Liver (tissue), 3 donors: Measurements from ENCODE around the gene SNX9.

Source experiments
- FOXA1 ChIP-seq: IDR thresholded peaks from 2 replicates; pipeline ENCODE4 v1.6.1; 2016; ENCODE audit warnings: antibody characterized with exemption
- NR2F2 ChIP-seq: IDR thresholded peaks from 2 replicates; pipeline ENCODE4 v1.6.1; 2016; ENCODE audit warnings: antibody characterized with exemption
- RAD21 ChIP-seq, 2 donors: IDR thresholded peaks; 2 replicates each; pipeline ENCODE4 v1.6.1; 2016; ENCODE audit warnings: antibody characterized with exemption in 2 of 2, mild to moderate bottlenecking in 2 of 2
- RXRA ChIP-seq, 2 donors: IDR thresholded peaks; 2 replicates each; pipeline ENCODE4 v1.6.1; 2017 to 2018; ENCODE audit warnings: antibody characterized with exemption in 2 of 2, mild to moderate bottlenecking in 1 of 2
- TAF1 ChIP-seq: conservative IDR thresholded peaks from 2 replicates; pipeline ENCODE4 v1.6.1; 2016; ENCODE audit warnings: antibody characterized with exemption, mild to moderate bottlenecking
- TF ChIP-seq, protein P1 (sequence below): fragments of 150-350 bp; IDR thresholded peaks from 2 replicates; pipeline ENCODE4 v1.5.1; 2017; ENCODE audit warnings: improper control_type of control experiment, low read depth, low read length; ENCODE audit not compliant: missing input control
- TF ChIP-seq, protein P2 (sequence below): IDR thresholded peaks from 2 replicates; pipeline ENCODE4 v1.6.1; 2016; ENCODE audit warnings: antibody characterized with exemption, mild to moderate bottlenecking
- TF ChIP-seq, protein P3 (sequence below): IDR thresholded peaks from 2 replicates; pipeline ENCODE4 v1.6.1; 2016; ENCODE audit warnings: antibody characterized with exemption
- donor health status: healthy.
- donor health status: healthy.

DNA sequence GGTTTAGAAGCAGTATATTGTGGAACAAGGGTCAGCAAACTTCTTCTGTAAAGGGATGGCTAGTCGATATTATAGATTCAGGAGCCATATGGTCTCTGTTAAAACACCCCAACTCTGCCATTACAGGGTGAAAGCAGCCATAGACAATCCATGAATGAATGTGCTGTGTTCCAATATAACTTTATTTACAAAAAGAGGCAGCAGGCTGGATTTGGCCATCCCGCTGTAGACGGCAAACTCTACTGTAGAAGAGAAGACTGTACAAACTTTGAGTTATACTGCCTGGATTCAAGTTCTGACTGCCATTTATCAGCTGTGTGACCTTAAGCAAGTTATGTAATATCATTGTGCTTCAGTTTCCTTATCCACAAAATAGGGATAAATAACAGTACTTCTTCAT lies 33.7 kb upstream of the SNX9 start:
- TF ChIP-seq NR2F2 (no peak), FOXA1 (no peak), RAD21 (IDR thresholded peaks at IDR 0.05) (no peak), RXRA (IDR thresholded peaks at IDR 0.05) (no peak), TAF1 (no peak)
- TF ChIP-seq, protein P1, sequence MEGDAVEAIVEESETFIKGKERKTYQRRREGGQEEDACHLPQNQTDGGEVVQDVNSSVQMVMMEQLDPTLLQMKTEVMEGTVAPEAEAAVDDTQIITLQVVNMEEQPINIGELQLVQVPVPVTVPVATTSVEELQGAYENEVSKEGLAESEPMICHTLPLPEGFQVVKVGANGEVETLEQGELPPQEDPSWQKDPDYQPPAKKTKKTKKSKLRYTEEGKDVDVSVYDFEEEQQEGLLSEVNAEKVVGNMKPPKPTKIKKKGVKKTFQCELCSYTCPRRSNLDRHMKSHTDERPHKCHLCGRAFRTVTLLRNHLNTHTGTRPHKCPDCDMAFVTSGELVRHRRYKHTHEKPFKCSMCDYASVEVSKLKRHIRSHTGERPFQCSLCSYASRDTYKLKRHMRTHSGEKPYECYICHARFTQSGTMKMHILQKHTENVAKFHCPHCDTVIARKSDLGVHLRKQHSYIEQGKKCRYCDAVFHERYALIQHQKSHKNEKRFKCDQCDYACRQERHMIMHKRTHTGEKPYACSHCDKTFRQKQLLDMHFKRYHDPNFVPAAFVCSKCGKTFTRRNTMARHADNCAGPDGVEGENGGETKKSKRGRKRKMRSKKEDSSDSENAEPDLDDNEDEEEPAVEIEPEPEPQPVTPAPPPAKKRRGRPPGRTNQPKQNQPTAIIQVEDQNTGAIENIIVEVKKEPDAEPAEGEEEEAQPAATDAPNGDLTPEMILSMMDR: no peak
- TF ChIP-seq, protein P2, sequence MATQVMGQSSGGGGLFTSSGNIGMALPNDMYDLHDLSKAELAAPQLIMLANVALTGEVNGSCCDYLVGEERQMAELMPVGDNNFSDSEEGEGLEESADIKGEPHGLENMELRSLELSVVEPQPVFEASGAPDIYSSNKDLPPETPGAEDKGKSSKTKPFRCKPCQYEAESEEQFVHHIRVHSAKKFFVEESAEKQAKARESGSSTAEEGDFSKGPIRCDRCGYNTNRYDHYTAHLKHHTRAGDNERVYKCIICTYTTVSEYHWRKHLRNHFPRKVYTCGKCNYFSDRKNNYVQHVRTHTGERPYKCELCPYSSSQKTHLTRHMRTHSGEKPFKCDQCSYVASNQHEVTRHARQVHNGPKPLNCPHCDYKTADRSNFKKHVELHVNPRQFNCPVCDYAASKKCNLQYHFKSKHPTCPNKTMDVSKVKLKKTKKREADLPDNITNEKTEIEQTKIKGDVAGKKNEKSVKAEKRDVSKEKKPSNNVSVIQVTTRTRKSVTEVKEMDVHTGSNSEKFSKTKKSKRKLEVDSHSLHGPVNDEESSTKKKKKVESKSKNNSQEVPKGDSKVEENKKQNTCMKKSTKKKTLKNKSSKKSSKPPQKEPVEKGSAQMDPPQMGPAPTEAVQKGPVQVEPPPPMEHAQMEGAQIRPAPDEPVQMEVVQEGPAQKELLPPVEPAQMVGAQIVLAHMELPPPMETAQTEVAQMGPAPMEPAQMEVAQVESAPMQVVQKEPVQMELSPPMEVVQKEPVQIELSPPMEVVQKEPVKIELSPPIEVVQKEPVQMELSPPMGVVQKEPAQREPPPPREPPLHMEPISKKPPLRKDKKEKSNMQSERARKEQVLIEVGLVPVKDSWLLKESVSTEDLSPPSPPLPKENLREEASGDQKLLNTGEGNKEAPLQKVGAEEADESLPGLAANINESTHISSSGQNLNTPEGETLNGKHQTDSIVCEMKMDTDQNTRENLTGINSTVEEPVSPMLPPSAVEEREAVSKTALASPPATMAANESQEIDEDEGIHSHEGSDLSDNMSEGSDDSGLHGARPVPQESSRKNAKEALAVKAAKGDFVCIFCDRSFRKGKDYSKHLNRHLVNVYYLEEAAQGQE: no peak
- TF ChIP-seq, protein P3, sequence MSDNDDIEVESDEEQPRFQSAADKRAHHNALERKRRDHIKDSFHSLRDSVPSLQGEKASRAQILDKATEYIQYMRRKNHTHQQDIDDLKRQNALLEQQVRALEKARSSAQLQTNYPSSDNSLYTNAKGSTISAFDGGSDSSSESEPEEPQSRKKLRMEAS: no peak
